GM23338 (cell line): ENCODE data around the gene ARHGEF10L. TPM values are rescaled to one million over a fixed set of nuclear protein-coding genes. Genes with fewer than 3 reads are reported as not detected.
"Not testable (repeated sequence)": the region's sequence is repeated elsewhere in the genome, so short reads cannot be mapped to it uniquely, and the experiment has no call there.

Experiments used
- ATAC-seq: fragments of 200-7000 bp; cut with Tn5 transposase; 3 replicates; pipeline ENCODE4 v1.9.1; 2020
- DNase-seq: peaks from one replicate; pipeline ENCODE4 v3.0.0-alpha.2; 2015; ENCODE audit warnings: low spot score
- H2AFZ ChIP-seq: fragments of 200-600 bp; sonication (generic); 2 replicates; pipeline ENCODE4 v1.8.0; 2016; ENCODE audit warnings: antibody characterized with exemption, mild to moderate bottlenecking, moderate library complexity
- H3F3A ChIP-seq: fragments of 200-600 bp; sonication (generic); replicated peaks from 2 replicates; pipeline ENCODE4 v1.8.0; 2017; ENCODE audit warnings: antibody characterized with exemption, mixed run types, low read depth
- H3K27ac ChIP-seq: fragments of 200-600 bp; sonication (generic); 2 replicates; pipeline ENCODE4 v1.6.1; 2016; ENCODE audit warnings: low read depth
- H3K27me3 ChIP-seq: fragments of 200-600 bp; sonication (generic); 2 replicates; pipeline ENCODE4 v1.8.0; 2016; ENCODE audit warnings: mild to moderate bottlenecking, mixed run types, moderate library complexity; ENCODE audit not compliant: insufficient read depth
- H3K36me3 ChIP-seq: fragments of 200-600 bp; sonication (generic); 2 replicates; pipeline ENCODE4 v1.8.0; 2016; ENCODE audit warnings: mild to moderate bottlenecking; ENCODE audit not compliant: insufficient read depth
- H3K4me1 ChIP-seq: fragments of 200-600 bp; sonication (generic); 2 replicates; pipeline ENCODE4 v1.8.0; 2016; ENCODE audit warnings: mild to moderate bottlenecking, moderate library complexity; ENCODE audit not compliant: insufficient read depth
- H3K4me2 ChIP-seq: fragments of 200-600 bp; sonication (generic); 2 replicates; pipeline ENCODE4 v1.7.1; 2017; ENCODE audit warnings: mixed run types
- H3K4me3 ChIP-seq: fragments of 200-600 bp; sonication (generic); 2 replicates; pipeline ENCODE4 v1.6.1; 2016; ENCODE audit warnings: mixed run types
- H3K79me2 ChIP-seq: fragments of 200-600 bp; sonication (generic); replicated peaks from 2 replicates; pipeline ENCODE4 v1.8.0; 2017; ENCODE audit warnings: mild to moderate bottlenecking; ENCODE audit not compliant: insufficient read depth
- H3K9me2 ChIP-seq: fragments of 200-600 bp; sonication (generic); 2 replicates; pipeline ENCODE4 v1.8.0; 2017; ENCODE audit not compliant: insufficient read depth
- H4K20me1 ChIP-seq: fragments of 200-600 bp; sonication (generic); replicated peaks from 2 replicates; pipeline ENCODE4 v1.8.0; 2017; ENCODE audit warnings: mild to moderate bottlenecking; ENCODE audit not compliant: insufficient read depth
- H3K27ac Mint-ChIP-seq: 2 replicates; pipeline ENCODE4 v1.8.0; 2020; ENCODE audit warnings: inconsistent platforms, mild to moderate bottlenecking, moderate library complexity, mixed read lengths
- H3K27me3 Mint-ChIP-seq: 3 replicates; pipeline ENCODE4 v1.8.0; 2022; ENCODE audit warnings: low read depth, mild to moderate bottlenecking, moderate library complexity, mixed read lengths, inconsistent platforms; ENCODE audit not compliant: insufficient read depth, poor library complexity
- H3K36me3 Mint-ChIP-seq: 3 replicates; pipeline ENCODE4 v1.8.0; 2021; ENCODE audit warnings: low read depth, mild to moderate bottlenecking, inconsistent platforms, moderate library complexity, mixed read lengths
- H3K4me1 Mint-ChIP-seq: 3 replicates; pipeline ENCODE4 v1.8.0; 2020; ENCODE audit warnings: mild to moderate bottlenecking, inconsistent platforms, mixed read lengths
- H3K4me3 Mint-ChIP-seq: 3 replicates; pipeline ENCODE4 v1.8.0; 2021; ENCODE audit warnings: moderate library complexity, mild to moderate bottlenecking, inconsistent platforms, mixed read lengths
- H3K9me3 Mint-ChIP-seq: 3 replicates; pipeline ENCODE4 v1.8.0; 2020; ENCODE audit warnings: moderate library complexity, mild to moderate bottlenecking, inconsistent platforms, mixed read lengths
- CTCF ChIP-seq, 2 experiments: fragments of 200-600 bp in 1 of 2; sonication (generic) in 1 of 2; conservative IDR thresholded peaks; 2 replicates each; pipeline versions ENCODE4 v1.5.1 to v1.6.1; 2016 to 2017; ENCODE audit warnings: antibody characterized with exemption in 2 of 2, low read depth in 2 of 2, mild to moderate bottlenecking in 2 of 2, moderate library complexity in 1 of 2
- ETS1 ChIP-seq: IDR thresholded peaks from 2 replicates; pipeline ENCODE4 v1.6.1; 2016; ENCODE audit warnings: antibody characterized with exemption
- JUNB ChIP-seq: IDR thresholded peaks from one replicate; pipeline ENCODE4 v1.6.1; 2016; ENCODE audit warnings: antibody characterized with exemption; ENCODE audit not compliant: unreplicated experiment
- NANOG ChIP-seq: IDR thresholded peaks from 2 replicates; pipeline ENCODE4 v1.6.1; 2016; ENCODE audit warnings: antibody characterized with exemption, borderline replicate concordance
- ZNF114 ChIP-seq: fragments of 250-450 bp; sonication (Bioruptor Pico); IDR thresholded peaks from 2 replicates; pipeline ENCODE4 v1.5.0; 2020; ENCODE audit warnings: mild to moderate bottlenecking, moderate library complexity
- polyA plus RNA-seq: library from polyadenylated mRNA; unstranded; fragments of >200 nt; fragmentation: Nextera tagmentation; extraction: Ambion mirVana; gene quantifications from 2 replicates; pipeline ENCODE4 v1.2.1, GENCODE V29; 2016
- total RNA-seq: library from RNA; depleted of rRNA; stranded (reverse); fragments of >200 nt; shearing (Covaris generic); gene quantifications from 2 replicates; pipeline ENCODE4 v1.2.3, GENCODE V29; 2014

Gene ARHGEF10L
- total and polyA plus RNA-seq, 2 experiments from 2014 or later, result 12.1 to 46.8 TPM

DNA sequence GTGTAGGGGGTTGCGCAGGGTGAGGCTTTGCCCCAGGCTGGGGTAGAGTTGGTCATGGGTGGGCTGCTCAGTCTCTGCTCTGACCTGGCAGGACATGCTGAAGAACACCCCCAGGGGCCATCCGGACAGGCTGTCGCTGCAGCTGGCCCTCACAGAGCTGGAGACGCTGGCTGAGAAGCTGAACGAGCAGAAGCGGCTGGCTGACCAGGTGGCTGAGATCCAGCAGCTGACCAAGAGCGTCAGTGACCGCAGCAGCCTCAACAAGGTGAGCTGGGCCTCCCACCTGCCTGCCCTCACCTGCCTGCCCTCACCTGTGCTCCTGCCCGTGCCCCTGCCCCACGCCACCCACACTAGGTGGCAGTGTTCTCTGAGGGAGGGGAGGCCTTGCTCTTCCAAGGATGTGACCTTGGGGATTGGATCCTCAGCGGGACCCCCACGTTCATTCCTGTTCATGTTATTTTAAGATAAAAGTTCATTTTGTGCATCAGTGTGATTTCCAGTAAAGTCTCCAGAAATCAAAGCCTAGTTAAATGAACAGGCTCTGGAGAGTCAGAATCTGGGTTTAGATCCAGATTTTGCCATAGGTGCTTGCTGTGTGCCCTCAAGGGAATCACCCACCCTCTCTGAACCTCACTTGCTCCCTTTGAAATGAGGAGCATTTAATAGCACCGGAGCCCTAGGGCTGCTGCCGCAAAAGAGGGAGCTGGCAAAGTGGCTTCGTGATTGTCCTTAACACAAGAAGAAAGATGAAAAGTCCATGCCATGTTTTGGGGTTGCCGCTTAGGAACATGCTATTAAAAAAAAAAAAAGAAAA is 87.9 kb downstream of the ARHGEF10L start:
- Mint-ChIP-seq H3K36me3 (peaks cover 42% of the 10 kb centered on the region), H3K27me3 (peaks cover 9% of the 10 kb centered on the region), H3K4me1 (peaks cover 9% of the 10 kb centered on the region), H3K27ac (no peak overlapping the region), H3K9me3 (no peaks in the 10 kb centered on the region), H3K4me3 (no peak overlapping the region)
- Histone ChIP-seq H3K4me2 (no peak overlapping the region), H3K79me2 (no peaks in the 10 kb centered on the region), H3K4me3 (no peak overlapping the region), H3K4me1 (no peaks in the 10 kb centered on the region), H3K27me3 (no peaks in the 10 kb centered on the region), H3K27ac (no peak overlapping the region), H2AFZ (no peak overlapping the region), H3F3A (no peaks in the 10 kb centered on the region), H3K9me2 (no peaks in the 10 kb centered on the region), H3K36me3 (peaks cover 2% of the 10 kb centered on the region; the same call in 1 of the 2 replicates), H4K20me1 (no peaks in the 10 kb centered on the region)
- TF ChIP-seq ZNF114, result no peak
- no peak for TF ChIP-seq JUNB
- TF ChIP-seq NANOG, result no peak
- TF ChIP-seq CTCF (conservative IDR thresholded peaks at IDR 0.05; ENCODE audit: low read depth in 2 of 2), result peak; percentile 28 to 58
- ATAC-seq (peak; percentile 13; the same call in 1 of the 3 replicates), DNase-seq (no peak)

GRCh38 chr1:17629046-17629445 is 89.5 kb downstream of the ARHGEF10L start:
- not testable (repeated sequence) for H3K27ac ChIP-seq, H3K4me3 ChIP-seq, H3K27ac Mint-ChIP-seq, DNase-seq, H3K27me3 ChIP-seq, H3F3A ChIP-seq, ATAC-seq, H4K20me1 ChIP-seq, H3K79me2 ChIP-seq, H3K4me2 ChIP-seq, H3K9me3 Mint-ChIP-seq, H2AFZ ChIP-seq, H3K4me3 Mint-ChIP-seq, H3K9me2 ChIP-seq, H3K4me1 Mint-ChIP-seq, H3K4me1 ChIP-seq
- peaks cover 11% of the 10 kb centered on the region for H3K27me3 Mint-ChIP-seq
- H3K36me3 ChIP-seq, result peaks cover 11% of the 10 kb centered on the region
- peaks cover 40% of the 10 kb centered on the region for H3K36me3 Mint-ChIP-seq

- Mint-ChIP-seq H3K27me3 (peaks cover 11% of the 10 kb centered on the region), H3K4me1 (peaks cover 9% of the 10 kb centered on the region), H3K27ac (no peak overlapping the region)
Observed at GRCh38 chr1:17629460-17629859, 90.0 kb downstream of the ARHGEF10L start.

More at GRCh38 chr1:17629460-17629859, 90.0 kb downstream of the ARHGEF10L start:
- Histone ChIP-seq H3K4me1 (no peaks in the 10 kb centered on the region), H3F3A (no peaks in the 10 kb centered on the region), H3K36me3 (peaks cover 11% of the 10 kb centered on the region), H3K27ac (peak overlapping the region; percentile 45; the same call in 1 of the 2 replicates), H3K4me3 (no peak overlapping the region), H4K20me1 (no peaks in the 10 kb centered on the region), H3K79me2 (no peaks in the 10 kb centered on the region), H3K9me2 (no peaks in the 10 kb centered on the region), H3K4me2 (no peak overlapping the region), H2AFZ (no peak overlapping the region), H3K27me3 (no peaks in the 10 kb centered on the region)
- ATAC-seq, result peak; percentile 92
- Mint-ChIP-seq H3K36me3 (peaks cover 41% of the 10 kb centered on the region), H3K4me3 (no peak overlapping the region), H3K9me3 (no peaks in the 10 kb centered on the region)
- no peak for TF ChIP-seq ETS1
- TF ChIP-seq CTCF (conservative IDR thresholded peaks at IDR 0.05; ENCODE audit: low read depth in 2 of 2), result peak; percentile 82 to 90
- DNase-seq, result peak; percentile 81
